K562 (cell line): ENCODE results near the gene CALCA. TPM values are rescaled to one million over a fixed set of nuclear protein-coding genes. Genes with fewer than 3 reads are reported as not detected.

Source experiments
- ATAC-seq: fragments of 200-7000 bp; cut with Tn5 transposase; 3 replicates; pipeline ENCODE4 v1.9.1; 2020; ENCODE audit warnings: moderate library complexity
- BruUV-seq: library from RNA; stranded (reverse); fragments of 400-500 nt; replicated peaks from 2 replicates; lab custom pipeline; 2021; lab: Mats Ljungman, UMichigan
- CTCF ChIA-PET: fragments of 300-600 bp; formaldehyde crosslinking; extraction: SDS; loops from one replicate; lab custom pipeline; 2021; ENCODE audit warnings: low intra/inter-chr PET ratio; lab: Yijun Ruan, JAX
- POLR2A ChIA-PET: fragments of 300-600, 350-650 bp; sonication (Branson Sonifier 250); formaldehyde crosslinking; extraction: SDS; loops from one replicate; lab custom pipeline; 2021; ENCODE audit warnings: antibody characterized with exemption, inconsistent platforms; lab: Yijun Ruan, JAX
- DNase-seq, 4 experiments: peaks; one replicate each; pipeline versions ENCODE4 v3.0.0 to v3.0.0-alpha.2; 2011 to 2018; ENCODE audit warnings: low spot score in 3 of 4, mixed read lengths in 3 of 4; ENCODE audit errors: extremely low read depth in 1 of 4
- FAIRE-seq: peaks from 2 replicates; lab custom pipeline; 2011; peaks lifted over from hg19 to GRCh38; lab: Jason Lieb, UNC
- H2AFZ ChIP-seq: 2 replicates; pipeline ENCODE4 v1.6.0; 2011; ENCODE audit warnings: low read depth, low read length, control low read depth, inconsistent platforms
- H3K27ac ChIP-seq: fragments of 200-600 bp; 3 replicates; pipeline ENCODE4 v1.8.0; 2011; ENCODE audit warnings: low read depth, mild to moderate bottlenecking, control low read depth, inconsistent platforms, low read length, moderate library complexity, mixed read lengths; ENCODE audit errors: extremely low read depth
- H3K27me3 ChIP-seq, 2 experiments: fragments of 300-600 bp in 1 of 2; 2 replicates in 1 of 2; 3 replicates in 1 of 2; pipeline versions ENCODE4 v1.6.0 to v1.8.0; 2011; ENCODE audit warnings: inconsistent platforms in 2 of 2, low read length in 2 of 2, mild to moderate bottlenecking in 1 of 2, mixed read lengths in 1 of 2, moderate library complexity in 1 of 2; ENCODE audit not compliant: control insufficient read depth in 2 of 2, insufficient read depth in 2 of 2
- H3K36me3 ChIP-seq: fragments of 300-600 bp; 3 replicates; pipeline ENCODE4 v1.8.0; 2011; ENCODE audit warnings: mild to moderate bottlenecking, low read length, inconsistent platforms; ENCODE audit not compliant: control insufficient read depth, insufficient read depth
- H3K4me1 ChIP-seq, 2 experiments: fragments of 200-600 bp in 1 of 2; replicated peaks in 1 of 2; 2 replicates in 1 of 2; 3 replicates in 1 of 2; pipeline versions ENCODE4 v1.5.1 to v1.8.0; 2011; ENCODE audit warnings: inconsistent platforms in 2 of 2, low read length in 2 of 2, mild to moderate bottlenecking in 1 of 2, mixed read lengths in 1 of 2, moderate library complexity in 1 of 2; ENCODE audit not compliant: control insufficient read depth in 2 of 2, insufficient read depth in 2 of 2
- H3K4me2 ChIP-seq: 2 replicates; pipeline ENCODE4 v1.6.1; 2011; ENCODE audit warnings: low read length, control low read depth, inconsistent platforms, mixed read lengths; ENCODE audit not compliant: insufficient read depth
- H3K4me3 ChIP-seq: fragments of 200-600 bp; sonication (generic), shearing (Covaris generic); 2 replicates; pipeline ENCODE4 v1.5.1; 2016; ENCODE audit warnings: control low read depth, inconsistent platforms
- H3K79me2 ChIP-seq: fragments of 200-600 bp; 3 replicates; pipeline ENCODE4 v1.8.0; 2011; ENCODE audit warnings: low read length, inconsistent platforms; ENCODE audit not compliant: control insufficient read depth, insufficient read depth
- H3K9ac ChIP-seq, 2 experiments: 2 replicates each; pipeline versions ENCODE4 v1.6.0 to v1.6.1; 2011; ENCODE audit warnings: low read depth in 2 of 2, low read length in 2 of 2, control low read depth in 1 of 2, inconsistent platforms in 1 of 2, mild to moderate bottlenecking in 1 of 2, mixed read lengths in 1 of 2; ENCODE audit not compliant: insufficient read depth in 1 of 2
- H3K9me1 ChIP-seq: one replicate; pipeline ENCODE4 v1.6.0; 2011; ENCODE audit warnings: inconsistent platforms, mild to moderate bottlenecking, low read length, moderate library complexity; ENCODE audit not compliant: control insufficient read depth, insufficient read depth
- H3K9me3 ChIP-seq: replicated peaks from 2 replicates; pipeline ENCODE4 v1.5.1; 2011; ENCODE audit warnings: low read depth, low read length, inconsistent platforms; ENCODE audit not compliant: control insufficient read depth, insufficient read depth
- H4K20me1 ChIP-seq: replicated peaks from 2 replicates; pipeline ENCODE4 v1.6.1; 2011; ENCODE audit warnings: low read length, inconsistent platforms, mixed read lengths; ENCODE audit not compliant: control insufficient read depth, insufficient read depth
- CXXC5 ChIP-seq: fragments of 250-450 bp; sonication (Bioruptor Pico); IDR thresholded peaks from 2 replicates; pipeline ENCODE4 v1.8.0; 2022; ENCODE audit warnings: inconsistent platforms, mild to moderate bottlenecking, moderate library complexity
- EHMT2 ChIP-seq: fragments of 450-650 bp; IDR thresholded peaks from 2 replicates; pipeline ENCODE4 v1.6.1; 2018; ENCODE audit warnings: antibody characterized with exemption
- HNRNPH1 ChIP-seq: fragments of 200-400 bp; formaldehyde crosslinking; optimal IDR thresholded peaks from 2 replicates; pipeline ENCODE3; 2017; ENCODE audit warnings: low read depth, mild to moderate bottlenecking, low read length, moderate library complexity
- LCOR ChIP-seq: sonication (generic); formaldehyde crosslinking; IDR thresholded peaks from 2 replicates; pipeline ENCODE4 v1.8.0; 2022; ENCODE audit warnings: mild to moderate bottlenecking, missing genetic modification reagents
- MCM2 ChIP-seq: fragments of 450-650 bp; IDR thresholded peaks from 2 replicates; pipeline ENCODE4 v1.6.1; 2017; ENCODE audit warnings: low read depth, mild to moderate bottlenecking
- NFRKB ChIP-seq: fragments of 450-650 bp; IDR thresholded peaks from 2 replicates; pipeline ENCODE4 v1.6.1; 2016; ENCODE audit warnings: low read depth
- POLR2B ChIP-seq: fragments of 450-650 bp; IDR thresholded peaks from 2 replicates; pipeline ENCODE4 v1.6.1; 2018; ENCODE audit warnings: low read depth; ENCODE audit not compliant: partially characterized antibody
- RBM22 ChIP-seq: fragments of 200-400 bp; formaldehyde crosslinking; IDR thresholded peaks from 2 replicates; pipeline ENCODE4 v1.6.1; 2018; ENCODE audit warnings: low read length, low read depth; ENCODE audit not compliant: poor library complexity, severe bottlenecking
- SIX5 ChIP-seq, 2 experiments: IDR thresholded peaks; 2 replicates each; pipeline ENCODE4 v1.6.1; 2011; ENCODE audit warnings: low read length in 2 of 2, borderline replicate concordance in 1 of 2, low read depth in 1 of 2, mild to moderate bottlenecking in 1 of 2, moderate library complexity in 1 of 2; ENCODE audit not compliant: insufficient read depth in 1 of 2
- TEAD1 ChIP-seq, 2 experiments: fragments of 450-650 bp in 1 of 2; sonication (generic) in 1 of 2; formaldehyde crosslinking; IDR thresholded peaks; 2 replicates each; pipeline versions ENCODE4 v1.4.0 to v1.8.0; 2020 to 2022; ENCODE audit warnings: mild to moderate bottlenecking in 2 of 2, missing genetic modification reagents in 1 of 2
- ZKSCAN3 ChIP-seq: fragments of 250-450 bp; sonication (Bioruptor Pico); IDR thresholded peaks from 2 replicates; pipeline ENCODE4 v1.4.0; 2020
- ZNF584 ChIP-seq: fragments of 200-800 bp; sonication (Bioruptor generic); IDR thresholded peaks from 2 replicates; pipeline ENCODE4 v1.6.1; 2016; ENCODE audit warnings: low read depth, mild to moderate bottlenecking, missing genetic modification characterization, missing compliant biosample characterization
- ZNF717 ChIP-seq: fragments of 250-450 bp; sonication (Bioruptor Pico); IDR thresholded peaks from 2 replicates; pipeline ENCODE4 v1.5.0; 2021
- WGBS: fragments of 100-300 bp; shearing (Covaris generic); methylation state at CpG from one replicate; pipeline ENCODE4 v1.1.6; 2016; ENCODE audit warnings: low coverage, mixed read lengths; ENCODE audit not compliant: insufficient coverage; ENCODE audit errors: missing lambda C conversion rate; 5-methylcytosine and 5-hydroxymethylcytosine counted together
- in situ Hi-C: fragments of 300-500 bp; cut with MboI; formaldehyde crosslinking; loops from 4 replicates; pipeline ENCODE4 v1.15.0; 2018; ENCODE audit warnings: inconsistent platforms, mixed read lengths
- intact Hi-C: fragments of 100-400 bp; cut with micrococcal nuclease; formaldehyde crosslinking; loops from 2 replicates; pipeline ENCODE4 v1.14.2; 2022
- polyA plus RNA-seq, 8 experiments: library from polyadenylated mRNA; depleted of rRNA in 4 of 8; stranded (reverse) in 5 of 8; unstranded in 3 of 8; fragments of >200 nt; fragmentation: Nextera tagmentation in 2 of 8; fragmentation: Illumina TruSeq in 1 of 8; extraction: Ambion mirVana in 2 of 8; extraction: Trizol in 1 of 8; gene quantifications; 2 replicates each; pipeline versions ENCODE4 v1.2.1 to v1.2.3, GENCODE V29; 2011 to 2014; ENCODE audit warnings: inconsistent platforms in 1 of 8, missing spikeins in 1 of 8
- total RNA-seq, 7 experiments: library from RNA; depleted of rRNA in 6 of 7; stranded (reverse); fragments of >200 nt in 6 of 7; fragmentation: Illumina TruSeq in 2 of 7; extraction: Trizol in 2 of 7; gene quantifications; 2 replicates each; pipeline versions ENCODE4 v1.2.1 to v1.2.3, GENCODE V29; 2011 to 2021; ENCODE audit warnings: low replicate concordance in 1 of 7
- TF ChIP-seq, protein P1 (sequence below): fragments of 450-650 bp; IDR thresholded peaks from 2 replicates; pipeline ENCODE4 v1.6.1; 2016; ENCODE audit warnings: borderline replicate concordance
- TF ChIP-seq, protein P2 (sequence below): fragments of 450-650 bp; formaldehyde crosslinking; IDR thresholded peaks from 2 replicates; pipeline ENCODE4 v1.4.0; 2020; ENCODE audit warnings: mild to moderate bottlenecking, moderate library complexity

Gene CALCA
- total and polyA plus RNA-seq, 9 of the 15 experiments (the other 6 are each of a cell fraction or from before 2014, with no cell fraction given), result 0.07 TPM; not detected in 8

DNA sequence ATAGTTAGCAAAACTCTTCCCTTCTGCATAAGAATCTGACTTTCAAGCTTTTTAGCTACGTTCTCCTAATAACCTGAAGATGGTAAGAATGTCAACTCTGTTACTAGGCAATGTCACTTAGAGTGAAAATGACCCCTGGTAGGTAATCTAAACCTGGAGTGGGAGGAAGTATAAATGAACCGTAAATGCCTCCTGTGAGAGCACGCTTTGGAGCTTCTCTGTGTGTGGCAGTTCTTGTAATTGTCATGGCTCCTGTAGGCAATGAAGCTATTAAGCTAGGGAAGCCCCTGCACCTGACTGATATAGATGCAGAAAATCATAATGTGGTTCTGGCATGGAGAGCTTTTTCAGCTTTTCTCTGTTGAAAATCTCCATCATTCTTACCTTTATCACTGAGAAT, 29.4 kb downstream of the CALCA start:
- Histone ChIP-seq H3K79me2 (no peaks in the 10 kb centered on the region), H3K9me3 (no peaks in the 10 kb centered on the region), H3K27ac (no peak overlapping the region), H3K4me3 (no peak overlapping the region), H3K4me2 (no peak overlapping the region), H2AFZ (no peak overlapping the region), H4K20me1 (no peaks in the 10 kb centered on the region), H3K9me1 (no peaks in the 10 kb centered on the region), H3K27me3 (no peaks in the 10 kb centered on the region), H3K36me3 (no peaks in the 10 kb centered on the region), H3K9ac (no peak overlapping the region), H3K4me1 (no peaks in the 10 kb centered on the region)
- WGBS, result 2% methylated on average over 3 of the region's 3 CpGs
- in situ Hi-C loops (no loop called here), intact Hi-C loops (no loop called here)
- ChIA-PET POLR2A (no interaction called here), CTCF (no interaction called here)
- no peak for DNase-seq
- BruUV-seq, result no TSS peak
- no peak for FAIRE-seq
- TF ChIP-seq HNRNPH1, result no peak
- no peak for TF ChIP-seq POLR2B
- TF ChIP-seq LCOR (CRISPR knock-in tag), result no peak
- TF ChIP-seq ZNF584, result no peak
- TF ChIP-seq ZNF717, result no peak
- TF ChIP-seq TEAD1 (CRISPR knock-in tag; IDR thresholded peaks at IDR 0.05), result no peak
- TF ChIP-seq RBM22, result no peak
- no peak for TF ChIP-seq ZKSCAN3 (CRISPR knock-in tag)
- ATAC-seq, result no peak

DNA sequence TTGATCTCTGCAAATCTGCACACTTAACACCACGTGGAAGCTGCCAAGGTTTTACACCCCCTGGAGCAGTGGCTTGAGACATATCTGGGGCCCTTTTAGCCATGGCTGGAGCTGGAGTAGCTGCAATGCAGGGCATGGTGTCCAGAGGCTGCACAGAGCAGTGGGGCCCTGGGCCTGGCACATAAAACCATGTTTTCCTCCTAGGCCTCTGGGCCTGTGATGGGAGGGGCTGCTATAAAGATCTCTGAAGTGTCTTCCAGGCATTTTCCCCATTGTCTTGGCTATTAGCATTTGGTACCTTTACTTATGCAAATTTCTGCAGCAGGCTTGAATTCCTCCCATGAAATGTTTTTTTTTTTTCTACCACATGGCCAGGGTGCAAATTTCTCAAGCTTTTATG, 33.2 kb downstream of the CALCA start:
- ATAC-seq, result no peak
- Histone ChIP-seq H3K27ac (no peak overlapping the region), H2AFZ (no peak overlapping the region), H3K36me3 (no peaks in the 10 kb centered on the region), H3K4me1 (no peaks in the 10 kb centered on the region), H3K4me3 (no peak overlapping the region), H3K9ac (no peak overlapping the region), H4K20me1 (no peaks in the 10 kb centered on the region), H3K9me1 (no peaks in the 10 kb centered on the region), H3K27me3 (no peaks in the 10 kb centered on the region), H3K79me2 (no peaks in the 10 kb centered on the region), H3K9me3 (no peaks in the 10 kb centered on the region), H3K4me2 (no peak overlapping the region)
- intact Hi-C loops, result no loop called here
- no peak for FAIRE-seq
- WGBS, result 0% methylated on average over 1 of the region's 1 CpG
- CTCF ChIA-PET, result no interaction called here
- POLR2A ChIA-PET, result interaction anchor here (0.6 to 0.7 kb wide), 2 partner anchors 9 to 115 kb away, joined by 3 read pairs; no protein-coding TSS in a partner anchor
- in situ Hi-C loops, result no loop called here
- BruUV-seq, result no TSS peak
- DNase-seq, result no peak
- TF ChIP-seq, protein P1, sequence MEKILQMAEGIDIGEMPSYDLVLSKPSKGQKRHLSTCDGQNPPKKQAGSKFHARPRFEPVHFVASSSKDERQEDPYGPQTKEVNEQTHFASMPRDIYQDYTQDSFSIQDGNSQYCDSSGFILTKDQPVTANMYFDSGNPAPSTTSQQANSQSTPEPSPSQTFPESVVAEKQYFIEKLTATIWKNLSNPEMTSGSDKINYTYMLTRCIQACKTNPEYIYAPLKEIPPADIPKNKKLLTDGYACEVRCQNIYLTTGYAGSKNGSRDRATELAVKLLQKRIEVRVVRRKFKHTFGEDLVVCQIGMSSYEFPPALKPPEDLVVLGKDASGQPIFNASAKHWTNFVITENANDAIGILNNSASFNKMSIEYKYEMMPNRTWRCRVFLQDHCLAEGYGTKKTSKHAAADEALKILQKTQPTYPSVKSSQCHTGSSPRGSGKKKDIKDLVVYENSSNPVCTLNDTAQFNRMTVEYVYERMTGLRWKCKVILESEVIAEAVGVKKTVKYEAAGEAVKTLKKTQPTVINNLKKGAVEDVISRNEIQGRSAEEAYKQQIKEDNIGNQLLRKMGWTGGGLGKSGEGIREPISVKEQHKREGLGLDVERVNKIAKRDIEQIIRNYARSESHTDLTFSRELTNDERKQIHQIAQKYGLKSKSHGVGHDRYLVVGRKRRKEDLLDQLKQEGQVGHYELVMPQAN, result no peak
- TF ChIP-seq EHMT2 (no peak), NFRKB (no peak), CXXC5 (CRISPR knock-in tag) (no peak), MCM2 (no peak), SIX5 (IDR thresholded peaks at IDR 0.05; ENCODE audit: borderline replicate concordance in 1 of 2, insufficient read depth in 1 of 2, low read depth in 1 of 2, low read length in 2 of 2) (no peak)
- TF ChIP-seq, protein P2, sequence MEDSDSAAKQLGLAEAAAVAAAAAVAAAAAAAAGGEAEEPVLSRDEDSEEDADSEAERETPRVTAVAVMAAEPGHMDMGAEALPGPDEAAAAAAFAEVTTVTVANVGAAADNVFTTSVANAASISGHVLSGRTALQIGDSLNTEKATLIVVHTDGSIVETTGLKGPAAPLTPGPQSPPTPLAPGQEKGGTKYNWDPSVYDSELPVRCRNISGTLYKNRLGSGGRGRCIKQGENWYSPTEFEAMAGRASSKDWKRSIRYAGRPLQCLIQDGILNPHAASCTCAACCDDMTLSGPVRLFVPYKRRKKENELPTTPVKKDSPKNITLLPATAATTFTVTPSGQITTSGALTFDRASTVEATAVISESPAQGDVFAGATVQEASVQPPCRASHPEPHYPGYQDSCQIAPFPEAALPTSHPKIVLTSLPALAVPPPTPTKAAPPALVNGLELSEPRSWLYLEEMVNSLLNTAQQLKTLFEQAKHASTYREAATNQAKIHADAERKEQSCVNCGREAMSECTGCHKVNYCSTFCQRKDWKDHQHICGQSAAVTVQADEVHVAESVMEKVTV (CRISPR knock-in tag), result no peak
